Measurements from ENCODE around the gene DLEC1.

DLEC1 gene

DNA sequence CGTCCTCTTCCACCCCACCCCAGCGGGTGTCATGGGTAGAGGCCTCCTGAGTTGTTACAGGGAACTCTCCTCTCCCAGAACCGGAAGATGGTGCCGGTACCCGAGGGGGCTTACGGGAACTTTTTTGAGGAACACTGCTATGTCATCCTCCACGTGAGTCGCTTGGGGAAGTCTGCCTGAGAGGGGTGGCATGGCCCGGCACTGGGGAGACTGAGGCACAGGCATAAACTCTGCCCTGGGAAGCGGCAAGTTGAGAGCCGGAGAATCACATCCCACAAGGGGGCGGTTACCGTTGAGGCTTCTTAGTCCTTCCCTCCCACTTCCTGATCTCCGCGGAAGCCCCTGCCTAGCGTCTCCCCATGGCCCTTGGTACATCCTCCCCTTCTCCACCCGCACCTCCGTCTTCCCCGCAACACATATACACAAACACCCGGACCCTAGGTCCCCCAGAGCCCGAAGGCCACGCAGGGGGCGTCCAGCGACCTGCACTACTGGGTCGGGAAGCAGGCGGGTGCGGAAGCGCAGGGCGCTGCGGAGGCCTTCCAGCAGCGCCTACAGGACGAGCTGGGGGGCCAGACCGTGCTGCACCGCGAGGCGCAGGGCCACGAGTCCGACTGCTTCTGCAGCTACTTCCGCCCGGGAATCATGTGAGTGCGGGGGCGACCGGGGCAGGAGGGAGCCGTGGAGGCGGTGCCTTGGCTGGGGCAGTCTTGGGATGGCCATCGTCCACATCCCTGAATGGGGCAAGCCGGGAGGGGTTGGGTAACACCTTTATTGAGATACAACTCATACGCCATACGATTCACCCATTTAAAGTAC is 45.0 kb upstream of the DLEC1 start:
- no peak for TF ChIP-seq EZH2phosphoT487 (conservative IDR thresholded peaks at IDR 0.05; ENCODE audit: low read length)
- TF ChIP-seq, protein P1, sequence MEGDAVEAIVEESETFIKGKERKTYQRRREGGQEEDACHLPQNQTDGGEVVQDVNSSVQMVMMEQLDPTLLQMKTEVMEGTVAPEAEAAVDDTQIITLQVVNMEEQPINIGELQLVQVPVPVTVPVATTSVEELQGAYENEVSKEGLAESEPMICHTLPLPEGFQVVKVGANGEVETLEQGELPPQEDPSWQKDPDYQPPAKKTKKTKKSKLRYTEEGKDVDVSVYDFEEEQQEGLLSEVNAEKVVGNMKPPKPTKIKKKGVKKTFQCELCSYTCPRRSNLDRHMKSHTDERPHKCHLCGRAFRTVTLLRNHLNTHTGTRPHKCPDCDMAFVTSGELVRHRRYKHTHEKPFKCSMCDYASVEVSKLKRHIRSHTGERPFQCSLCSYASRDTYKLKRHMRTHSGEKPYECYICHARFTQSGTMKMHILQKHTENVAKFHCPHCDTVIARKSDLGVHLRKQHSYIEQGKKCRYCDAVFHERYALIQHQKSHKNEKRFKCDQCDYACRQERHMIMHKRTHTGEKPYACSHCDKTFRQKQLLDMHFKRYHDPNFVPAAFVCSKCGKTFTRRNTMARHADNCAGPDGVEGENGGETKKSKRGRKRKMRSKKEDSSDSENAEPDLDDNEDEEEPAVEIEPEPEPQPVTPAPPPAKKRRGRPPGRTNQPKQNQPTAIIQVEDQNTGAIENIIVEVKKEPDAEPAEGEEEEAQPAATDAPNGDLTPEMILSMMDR (IDR thresholded peaks at IDR 0.05; ENCODE audit: insufficient read depth, low read length, poor library complexity, severe bottlenecking), result no peak
- Histone ChIP-seq H3K4me3 (ENCODE audit: insufficient read depth, low read length, poor library complexity, severe bottlenecking) (peak overlapping the region; percentile 48), H3K4me2 (ENCODE audit: low read depth, low read length, poor library complexity, severe bottlenecking) (peak overlapping the region; percentile 60), H4K20me1 (ENCODE audit: low read depth, low read length) (no peaks in the 10 kb centered on the region), H3K27ac (ENCODE audit: low read depth, low read length) (no peak overlapping the region), H3K36me3 (ENCODE audit: low read length) (no peaks in the 10 kb centered on the region), H3F3A (ENCODE audit: insufficient read depth) (no peaks in the 10 kb centered on the region), H3K79me2 (ENCODE audit: insufficient read depth, low read length) (no peaks in the 10 kb centered on the region), H2AFZ (ENCODE audit: low read depth, low read length, severe bottlenecking) (peak overlapping the region; percentile 80), H3K9me2 (replicated peaks; ENCODE audit: insufficient read depth, low read length) (no peaks in the 10 kb centered on the region), H3K9ac (ENCODE audit: low read length) (peak overlapping the region; percentile 59), H3K9me3 (ENCODE audit: insufficient read depth, low read length) (no peaks in the 10 kb centered on the region), H3K27me3 (ENCODE audit: low read length) (no peaks in the 10 kb centered on the region)

DNA sequence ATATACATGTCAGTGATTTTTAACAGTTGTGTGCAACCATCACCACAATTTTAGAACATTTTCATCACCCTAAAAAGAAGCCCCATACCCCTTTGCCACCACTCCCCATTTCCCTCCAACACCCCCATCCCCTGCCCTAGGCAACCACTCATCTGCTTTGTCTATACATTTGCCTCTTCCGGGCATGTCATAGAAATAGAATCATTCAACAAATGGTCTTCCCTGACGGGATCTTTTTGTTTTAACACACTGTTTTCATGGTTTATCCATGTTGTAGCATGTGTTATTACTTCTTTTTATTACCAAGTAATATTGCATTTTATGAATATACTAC is 44.4 kb upstream of the DLEC1 start:
- Histone ChIP-seq H3K27ac (ENCODE audit: low read depth, low read length) (no peak overlapping the region), H3K9me2 (replicated peaks; ENCODE audit: insufficient read depth, low read length) (no peaks in the 10 kb centered on the region), H4K20me1 (ENCODE audit: low read depth, low read length) (no peaks in the 10 kb centered on the region), H3F3A (ENCODE audit: insufficient read depth) (no peaks in the 10 kb centered on the region), H3K9ac (ENCODE audit: low read length) (peak overlapping the region; percentile 59), H3K4me2 (ENCODE audit: low read depth, low read length, poor library complexity, severe bottlenecking) (peak overlapping the region; percentile 60), H3K4me3 (ENCODE audit: insufficient read depth, low read length, poor library complexity, severe bottlenecking) (peak overlapping the region; percentile 48), H2AFZ (ENCODE audit: low read depth, low read length, severe bottlenecking) (peak overlapping the region; percentile 80), H3K79me2 (ENCODE audit: insufficient read depth, low read length) (no peaks in the 10 kb centered on the region), H3K36me3 (ENCODE audit: low read length) (no peaks in the 10 kb centered on the region), H3K27me3 (ENCODE audit: low read length) (no peaks in the 10 kb centered on the region), H3K9me3 (ENCODE audit: insufficient read depth, low read length) (no peaks in the 10 kb centered on the region)
- no peak for TF ChIP-seq EZH2phosphoT487 (conservative IDR thresholded peaks at IDR 0.05; ENCODE audit: low read length)
- TF ChIP-seq, protein P1 (IDR thresholded peaks at IDR 0.05; ENCODE audit: insufficient read depth, low read length, poor library complexity, severe bottlenecking), result no peak

DNA sequence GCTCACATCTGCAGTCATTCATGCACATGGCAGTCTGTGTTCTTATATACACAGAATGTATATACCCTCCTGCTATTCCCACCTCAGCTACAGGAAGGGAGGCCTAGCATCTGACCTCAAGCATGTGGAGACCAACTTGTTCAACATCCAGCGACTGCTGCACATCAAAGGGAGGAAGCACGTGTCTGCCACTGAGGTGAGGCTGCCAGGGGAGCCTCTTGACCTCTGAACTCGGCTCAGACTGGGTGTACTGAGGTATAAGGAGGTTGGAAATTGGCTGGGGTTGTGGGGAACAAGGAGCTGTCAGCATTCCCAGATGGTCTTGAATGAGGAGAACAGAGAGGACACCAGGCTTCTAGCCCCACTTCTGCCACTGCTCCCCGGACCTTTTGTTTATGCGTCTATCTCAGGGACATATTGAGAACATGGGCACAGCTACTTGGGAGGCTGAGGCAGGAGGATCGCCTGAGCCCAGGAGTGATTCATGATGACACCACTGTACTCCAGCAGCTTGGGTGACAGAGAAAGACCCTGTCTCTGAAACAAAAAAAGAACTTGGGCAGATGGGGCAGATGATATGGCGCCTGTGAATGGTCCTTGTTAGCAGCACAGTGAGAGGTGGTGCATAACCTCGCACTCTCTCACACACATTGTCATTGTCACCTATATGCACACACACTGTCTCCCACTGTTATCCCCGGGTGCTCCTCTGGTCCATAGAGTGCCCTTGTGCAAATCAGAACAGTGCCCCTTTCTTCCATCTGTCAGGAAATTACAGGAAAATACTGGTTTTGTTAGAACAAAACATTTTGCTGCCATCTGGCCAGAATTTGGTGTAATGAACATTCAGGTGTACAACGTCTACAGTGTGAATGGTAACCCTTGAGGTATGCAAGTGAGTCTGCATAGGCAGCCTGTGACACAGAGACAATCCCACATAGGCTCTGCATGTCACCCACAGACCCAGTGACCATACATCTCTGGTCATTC is 43.1 kb upstream of the DLEC1 start:
- H3K27ac ChIP-seq (ENCODE audit: low read depth, low read length), result no peak overlapping the region
- no peak overlapping the region for H3K4me3 ChIP-seq (ENCODE audit: insufficient read depth, low read length, poor library complexity, severe bottlenecking)
- H3F3A ChIP-seq (ENCODE audit: insufficient read depth), result no peaks in the 10 kb centered on the region
- no peak overlapping the region for H3K9ac ChIP-seq (ENCODE audit: low read length)
- H2AFZ ChIP-seq (ENCODE audit: low read depth, low read length, severe bottlenecking), result no peak overlapping the region
- no peaks in the 10 kb centered on the region for H3K9me3 ChIP-seq (ENCODE audit: insufficient read depth, low read length)
- no peaks in the 10 kb centered on the region for H3K9me2 ChIP-seq (replicated peaks; ENCODE audit: insufficient read depth, low read length)
- no peaks in the 10 kb centered on the region for H3K27me3 ChIP-seq (ENCODE audit: low read length)
- TF ChIP-seq, protein P1 (IDR thresholded peaks at IDR 0.05; ENCODE audit: insufficient read depth, low read length, poor library complexity, severe bottlenecking), result no peak
- no peak for TF ChIP-seq EZH2phosphoT487 (conservative IDR thresholded peaks at IDR 0.05; ENCODE audit: low read length)
- no peak overlapping the region for H3K4me2 ChIP-seq (ENCODE audit: low read depth, low read length, poor library complexity, severe bottlenecking)
- no peaks in the 10 kb centered on the region for H3K36me3 ChIP-seq (ENCODE audit: low read length)
- no peaks in the 10 kb centered on the region for H3K79me2 ChIP-seq (ENCODE audit: insufficient read depth, low read length)
- no peaks in the 10 kb centered on the region for H4K20me1 ChIP-seq (ENCODE audit: low read depth, low read length)

Data from SU-DHL-6 (cell line).